Gastrocnemius medialis (tissue), 4 donors: ENCODE measurements around the gene MAP3K7. TPM values are rescaled to one million over a fixed set of nuclear protein-coding genes. Genes with fewer than 3 reads are reported as not detected.
A peak's percentile ranks its signal among the peaks of the same experiment; 100 is the strongest.

ENCODE experiments used
- ATAC-seq, 2 donors: fragments of 150-250 bp; one replicate each; pipeline ENCODE4 v1.9.1; 2016
- DNase-seq, 2 donors: peaks; one replicate each; pipeline ENCODE4 v3.0.0-alpha.2; 2019
- H3K27ac ChIP-seq, 4 donors: fragments of 200-600 bp; sonication (generic); 1 replicate in 1 of 4; 2 replicates in 3 of 4; pipeline ENCODE4 v1.5.1; 2016 to 2018; ENCODE audit warnings: mild to moderate bottlenecking in 2 of 4, moderate library complexity in 1 of 4
- H3K27me3 ChIP-seq, 3 donors: fragments of 200-600 bp; sonication (generic) in 2 of 3; 1 replicate in 1 of 3; 2 replicates in 2 of 3; pipeline versions ENCODE4 v1.5.1 to v1.6.0; 2016 to 2019; ENCODE audit warnings: mild to moderate bottlenecking in 1 of 3, moderate library complexity in 1 of 3
- H3K36me3 ChIP-seq, 2 donors: fragments of 200-600 bp; sonication (generic) in 1 of 2; one replicate each; pipeline ENCODE4 v1.5.1; 2017 to 2018
- H3K4me1 ChIP-seq, 2 donors: fragments of 200-600 bp; sonication (generic) in 1 of 2; one replicate each; pipeline ENCODE4 v1.5.1; 2016 to 2017; ENCODE audit warnings: mild to moderate bottlenecking in 2 of 2
- H3K4me3 ChIP-seq, 4 donors: fragments of 200-600 bp; sonication (generic) in 3 of 4; 1 replicate in 1 of 4; 2 replicates in 3 of 4; pipeline ENCODE4 v1.5.1; 2016 to 2019; ENCODE audit warnings: mild to moderate bottlenecking in 2 of 4
- H3K9me3 ChIP-seq, 3 donors: fragments of 200-600 bp; sonication (generic) in 2 of 3; 1 replicate in 1 of 3; 2 replicates in 2 of 3; pipeline ENCODE4 v1.5.1; 2016 to 2019
- CTCF ChIP-seq, 5 experiments: fragments of 450-650 bp in 3 of 5; fragments of 200-600 bp in 2 of 5; sonication (generic) in 2 of 5; IDR thresholded peaks in 4 of 5; conservative IDR thresholded peaks in 1 of 5; 1 replicate in 4 of 5; 2 replicates in 1 of 5; pipeline ENCODE4 v1.5.1; 2016 to 2019; ENCODE audit warnings: antibody characterized with exemption in 5 of 5, mild to moderate bottlenecking in 3 of 5, moderate library complexity in 3 of 5
- POLR2A ChIP-seq, 2 donors: fragments of 450-650 bp; IDR thresholded peaks; one replicate each; pipeline ENCODE4 v1.6.1; 2017; ENCODE audit warnings: antibody characterized with exemption in 2 of 2, mild to moderate bottlenecking in 2 of 2, moderate library complexity in 2 of 2
- in situ Hi-C, 4 donors: fragments of 200-750 bp; cut with MboI; loops; one replicate each; pipeline versions ENCODE4 v1.15.0 to v1.8.0; 2017; ENCODE audit warnings: low sequenced_read_pairs in 4 of 4
- intact Hi-C: fragments of 100-400 bp; cut with DNase I; formaldehyde crosslinking; loops from one replicate; pipeline ENCODE4 v1.15.1; 2023; ENCODE audit warnings: low total_unique reads
- total RNA-seq, 4 donors: library from RNA; depleted of rRNA; stranded (reverse); fragments of >200 nt; gene quantifications; one replicate each; pipeline versions ENCODE4 v1.1.0 to v1.2.3, GENCODE V29; 2016

Gene MAP3K7
- total RNA-seq, 4 donors from 2014 or later, result 16.6 to 27.2 (median 18.9) TPM

- no peaks in the 10 kb centered on the region for H3K36me3 ChIP-seq
- H3K4me1 ChIP-seq, result peaks cover 3 to 31% of the 10 kb centered on the region in 2 donors
- H3K27ac ChIP-seq, result peak overlapping the region in 1 of 4 donors; percentile 80
- DNase-seq (peak; percentile 25 to 65), ATAC-seq (peak; percentile 65 to 77)
- intact Hi-C loops, result loop anchor here (10.0 kb wide), 2 partner anchors 256 to 1056 kb away; partner anchors contain the start of gene RRAGD
- in situ Hi-C loops, result loop anchor here in 3 of 4 donors (10.0 kb wide), 3 partner anchors 176 to 526 kb away; partner anchors contain the start of gene BACH2 (in 1 of the 3)
- no peak overlapping the region for H3K4me3 ChIP-seq
- no peak for TF ChIP-seq POLR2A (IDR thresholded peaks at IDR 0.05)
- TF ChIP-seq CTCF (IDR thresholded peaks at IDR 0.05 in 4 of 5, conservative IDR thresholded peaks at IDR 0.05 in 1 of 5), result no peak
- no peaks in the 10 kb centered on the region for H3K27me3 ChIP-seq
- H3K9me3 ChIP-seq, result no peaks in the 10 kb centered on the region
These were observed 115.6 kb downstream of the MAP3K7 start for GRCh38 chr6:90471263-90471662.

GRCh38 chr6:90469906-90470305 lies 117.0 kb downstream of the MAP3K7 start:
- intact Hi-C loops, result loop anchor here (10.0 kb wide), 2 partner anchors 255 to 1055 kb away; partner anchors contain the start of gene RRAGD
- peak; percentile 45 to 50 for DNase-seq

GRCh38 chr6:90468859-90469258 lies 118.0 kb downstream of the MAP3K7 start:
- TF ChIP-seq CTCF (IDR thresholded peaks at IDR 0.05 in 4 of 5, conservative IDR thresholded peaks at IDR 0.05 in 1 of 5) (no peak), POLR2A (IDR thresholded peaks at IDR 0.05) (no peak)
- Histone ChIP-seq H3K27me3 (no peaks in the 10 kb centered on the region), H3K9me3 (no peaks in the 10 kb centered on the region), H3K36me3 (no peaks in the 10 kb centered on the region), H3K4me1 (peaks cover 3 to 31% of the 10 kb centered on the region in 2 donors), H3K4me3 (no peak overlapping the region), H3K27ac (no peak overlapping the region)
- DNase-seq (no peak), ATAC-seq (no peak)
- intact Hi-C loops, result no loop called here
- in situ Hi-C loops, result no loop called here

More at GRCh38 chr6:90469906-90470305, 117.0 kb downstream of the MAP3K7 start:
- ATAC-seq, result peak; percentile 69 to 77
- Histone ChIP-seq H3K9me3 (no peaks in the 10 kb centered on the region), H3K4me3 (no peak overlapping the region), H3K4me1 (peaks cover 3 to 31% of the 10 kb centered on the region in 2 donors), H3K27ac (peak overlapping the region in 2 of 4 donors; percentile 7 to 80), H3K27me3 (no peaks in the 10 kb centered on the region), H3K36me3 (no peaks in the 10 kb centered on the region)
- TF ChIP-seq CTCF (IDR thresholded peaks at IDR 0.05 in 4 of 5, conservative IDR thresholded peaks at IDR 0.05 in 1 of 5) (no peak), POLR2A (IDR thresholded peaks at IDR 0.05) (no peak)
- in situ Hi-C loops, result loop anchor here in 3 of 4 donors (10.0 kb wide), 3 partner anchors 175 to 525 kb away; partner anchors contain the start of gene BACH2 (in 1 of the 3)

- DNase-seq (no peak), ATAC-seq (no peak)
- intact Hi-C loops, result no loop called here
- H3K36me3 ChIP-seq, result no peaks in the 10 kb centered on the region
- H3K4me1 ChIP-seq, result peaks cover 3 to 31% of the 10 kb centered on the region in 2 donors
- H3K4me3 ChIP-seq, result no peak overlapping the region
- no peaks in the 10 kb centered on the region for H3K9me3 ChIP-seq
- no peak for TF ChIP-seq POLR2A (IDR thresholded peaks at IDR 0.05)
- TF ChIP-seq CTCF (IDR thresholded peaks at IDR 0.05 in 4 of 5, conservative IDR thresholded peaks at IDR 0.05 in 1 of 5), result no peak
- in situ Hi-C loops, result no loop called here
- H3K27ac ChIP-seq, result no peak overlapping the region
- no peaks in the 10 kb centered on the region for H3K27me3 ChIP-seq
These were observed 118.8 kb downstream of the MAP3K7 start for GRCh38 chr6:90468080-90468479.
